ENCODE measurements around the gene PDIA2. TPM values are rescaled to one million over a fixed set of nuclear protein-coding genes. Genes with fewer than 3 reads are reported as not detected.

PDIA2 gene
- total RNA-seq, 1 donor from 2014 or later, result 2.7 TPM

DNA sequence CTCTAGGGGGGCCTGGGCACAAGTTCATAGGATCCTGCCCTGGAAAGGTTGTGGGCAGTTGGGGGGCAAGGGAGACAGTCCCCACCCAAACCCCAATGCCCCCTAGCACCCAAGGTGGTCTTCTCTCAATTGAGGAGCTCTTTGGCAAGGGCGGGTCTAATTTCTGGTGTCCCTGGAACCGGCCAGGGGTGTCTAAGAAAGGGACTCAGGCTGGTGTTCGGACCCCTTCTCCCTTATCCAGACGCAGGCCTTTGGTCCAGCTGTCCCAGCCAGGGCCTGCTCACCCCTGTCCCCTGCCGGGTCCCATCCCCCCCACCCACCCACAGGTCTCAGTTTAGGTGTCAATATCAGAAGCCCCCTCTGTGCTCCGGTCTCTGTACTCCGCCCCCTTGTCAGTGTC, 3.4 kb upstream of the PDIA2 start:
- no peak overlapping the region for H3K27ac Mint-ChIP-seq
- peak overlapping the region; percentile 56 for H3K4me3 Mint-ChIP-seq
- H3K9me3 Mint-ChIP-seq, result no peaks in the 10 kb centered on the region
- no peak for DNase-seq (ENCODE audit: low spot score in 2 of 2, unreplicated experiment in 2 of 2)
- TF ChIP-seq, protein P1, sequence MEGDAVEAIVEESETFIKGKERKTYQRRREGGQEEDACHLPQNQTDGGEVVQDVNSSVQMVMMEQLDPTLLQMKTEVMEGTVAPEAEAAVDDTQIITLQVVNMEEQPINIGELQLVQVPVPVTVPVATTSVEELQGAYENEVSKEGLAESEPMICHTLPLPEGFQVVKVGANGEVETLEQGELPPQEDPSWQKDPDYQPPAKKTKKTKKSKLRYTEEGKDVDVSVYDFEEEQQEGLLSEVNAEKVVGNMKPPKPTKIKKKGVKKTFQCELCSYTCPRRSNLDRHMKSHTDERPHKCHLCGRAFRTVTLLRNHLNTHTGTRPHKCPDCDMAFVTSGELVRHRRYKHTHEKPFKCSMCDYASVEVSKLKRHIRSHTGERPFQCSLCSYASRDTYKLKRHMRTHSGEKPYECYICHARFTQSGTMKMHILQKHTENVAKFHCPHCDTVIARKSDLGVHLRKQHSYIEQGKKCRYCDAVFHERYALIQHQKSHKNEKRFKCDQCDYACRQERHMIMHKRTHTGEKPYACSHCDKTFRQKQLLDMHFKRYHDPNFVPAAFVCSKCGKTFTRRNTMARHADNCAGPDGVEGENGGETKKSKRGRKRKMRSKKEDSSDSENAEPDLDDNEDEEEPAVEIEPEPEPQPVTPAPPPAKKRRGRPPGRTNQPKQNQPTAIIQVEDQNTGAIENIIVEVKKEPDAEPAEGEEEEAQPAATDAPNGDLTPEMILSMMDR (IDR thresholded peaks at IDR 0.05; ENCODE audit: unreplicated experiment), result no peak
- peaks cover 57% of the 10 kb centered on the region for H3K27me3 Mint-ChIP-seq (ENCODE audit: low read depth)
- H3K36me3 Mint-ChIP-seq, result no peaks in the 10 kb centered on the region
- no peaks in the 10 kb centered on the region for H3K4me1 Mint-ChIP-seq

DNA sequence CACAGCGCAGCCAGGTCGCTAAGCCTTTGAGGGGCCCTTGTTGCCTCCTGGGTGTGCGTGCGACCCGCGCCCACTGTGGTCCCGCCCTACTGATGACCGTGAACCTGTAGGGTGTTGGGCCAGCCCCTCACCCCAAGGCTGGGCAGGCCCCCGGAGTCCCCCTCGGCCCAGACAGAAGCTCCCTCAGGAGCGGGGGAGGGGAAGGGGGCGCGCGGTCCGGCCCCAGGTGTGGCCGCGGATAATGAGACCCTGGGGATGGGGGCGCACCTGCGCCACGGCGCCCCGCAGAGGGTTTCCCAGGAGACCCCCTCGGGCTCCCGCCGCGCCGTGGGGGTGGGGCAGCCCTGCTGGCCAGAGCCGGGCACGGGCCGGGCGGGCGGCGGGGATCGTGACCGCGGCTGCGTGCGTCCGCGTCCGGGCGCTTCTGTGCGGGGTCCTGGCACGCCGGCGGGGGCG, 2.9 kb upstream of the PDIA2 start:
- peaks cover 53% of the 10 kb centered on the region for H3K27me3 Mint-ChIP-seq (ENCODE audit: low read depth)
- H3K4me1 Mint-ChIP-seq, result no peaks in the 10 kb centered on the region
- TF ChIP-seq, protein P1 (IDR thresholded peaks at IDR 0.05; ENCODE audit: unreplicated experiment), result no peak
- no peak for DNase-seq (ENCODE audit: low spot score in 2 of 2, unreplicated experiment in 2 of 2)
- no peak overlapping the region for H3K27ac Mint-ChIP-seq
- H3K36me3 Mint-ChIP-seq, result no peaks in the 10 kb centered on the region
- peak overlapping the region; percentile 56 for H3K4me3 Mint-ChIP-seq
- H3K9me3 Mint-ChIP-seq, result no peaks in the 10 kb centered on the region

DNA sequence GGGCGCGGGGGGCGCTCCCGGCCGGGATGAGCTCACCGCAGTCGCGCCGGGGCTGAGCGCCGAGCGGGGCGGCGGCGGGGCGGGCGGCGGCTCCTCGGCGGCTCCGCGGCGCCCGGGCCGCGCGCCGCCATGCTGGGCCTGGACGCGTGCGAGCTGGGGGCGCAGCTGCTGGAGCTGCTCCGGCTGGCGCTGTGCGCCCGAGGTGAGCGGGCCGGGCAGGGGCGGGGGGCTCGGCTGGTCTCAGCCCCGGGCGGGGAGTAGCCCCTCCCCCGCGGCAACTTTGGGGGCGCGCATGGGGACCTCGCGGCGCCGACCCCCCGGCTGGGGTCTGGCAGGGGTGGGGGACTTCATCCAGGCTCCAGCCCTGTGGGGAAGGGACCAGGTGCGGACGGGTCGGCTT, 2.4 kb upstream of the PDIA2 start, which contains the start of gene ARHGDIG:
ARHGDIG (plus strand) TSS at position 40 of the 400 bp plus-strand sequence; CDS start at position 130, 90 bp downstream.
- H3K9me3 Mint-ChIP-seq, result no peaks in the 10 kb centered on the region
- H3K36me3 Mint-ChIP-seq, result no peaks in the 10 kb centered on the region
- no peaks in the 10 kb centered on the region for H3K4me1 Mint-ChIP-seq
- no peak for DNase-seq (ENCODE audit: low spot score in 2 of 2, unreplicated experiment in 2 of 2)
- peak within 1 kb of the TSS; percentile 62 for H3K4me3 Mint-ChIP-seq
- peaks cover 50% of the 10 kb centered on the region for H3K27me3 Mint-ChIP-seq (ENCODE audit: low read depth)
- TF ChIP-seq, protein P1 (IDR thresholded peaks at IDR 0.05; ENCODE audit: unreplicated experiment), result no peak
- H3K27ac Mint-ChIP-seq, result no peak within 1 kb of the TSS

DNA sequence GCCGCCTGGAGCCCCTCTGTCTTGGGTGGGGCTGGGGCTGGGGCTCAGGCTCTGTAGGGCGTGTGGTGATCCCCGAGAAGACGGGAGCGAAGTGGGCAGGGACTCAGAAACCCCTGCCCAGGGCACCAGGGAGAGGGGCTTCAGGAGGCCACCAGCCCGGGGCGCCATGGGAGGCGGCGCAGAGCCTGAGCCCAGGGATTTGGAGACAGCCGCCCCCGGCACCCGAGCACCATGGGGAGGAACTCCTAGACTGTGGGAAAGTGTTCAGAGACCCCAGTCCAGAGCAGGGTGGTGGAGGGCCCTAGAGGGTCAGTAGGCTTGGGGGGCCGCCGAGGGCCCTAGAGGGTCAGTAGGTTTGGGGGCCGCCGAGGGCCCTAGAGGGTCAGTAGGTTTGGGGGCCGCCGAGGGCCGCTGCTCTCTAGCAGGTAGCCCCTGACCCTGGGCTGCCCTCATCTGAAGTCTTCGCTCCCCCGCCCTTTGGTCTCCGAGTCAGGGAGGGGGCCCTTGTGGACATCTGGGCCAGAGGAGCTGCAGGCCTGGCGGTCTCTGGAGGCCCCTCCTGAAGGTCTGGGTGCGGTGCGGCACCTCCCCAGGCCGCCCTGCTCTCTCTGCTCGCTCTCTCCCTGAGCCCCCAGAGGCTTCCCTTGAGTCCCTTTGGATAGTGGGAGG, 1.8 kb upstream of the PDIA2 start:
- peaks cover 49% of the 10 kb centered on the region for H3K27me3 Mint-ChIP-seq (ENCODE audit: low read depth)
- TF ChIP-seq, protein P1 (IDR thresholded peaks at IDR 0.05; ENCODE audit: unreplicated experiment), result no peak
- H3K4me1 Mint-ChIP-seq, result no peaks in the 10 kb centered on the region
- H3K4me3 Mint-ChIP-seq, result peak overlapping the region; percentile 62
- no peaks in the 10 kb centered on the region for H3K9me3 Mint-ChIP-seq
- no peak overlapping the region for H3K27ac Mint-ChIP-seq
- no peaks in the 10 kb centered on the region for H3K36me3 Mint-ChIP-seq
- no peak for DNase-seq (ENCODE audit: low spot score in 2 of 2, unreplicated experiment in 2 of 2)

DNA sequence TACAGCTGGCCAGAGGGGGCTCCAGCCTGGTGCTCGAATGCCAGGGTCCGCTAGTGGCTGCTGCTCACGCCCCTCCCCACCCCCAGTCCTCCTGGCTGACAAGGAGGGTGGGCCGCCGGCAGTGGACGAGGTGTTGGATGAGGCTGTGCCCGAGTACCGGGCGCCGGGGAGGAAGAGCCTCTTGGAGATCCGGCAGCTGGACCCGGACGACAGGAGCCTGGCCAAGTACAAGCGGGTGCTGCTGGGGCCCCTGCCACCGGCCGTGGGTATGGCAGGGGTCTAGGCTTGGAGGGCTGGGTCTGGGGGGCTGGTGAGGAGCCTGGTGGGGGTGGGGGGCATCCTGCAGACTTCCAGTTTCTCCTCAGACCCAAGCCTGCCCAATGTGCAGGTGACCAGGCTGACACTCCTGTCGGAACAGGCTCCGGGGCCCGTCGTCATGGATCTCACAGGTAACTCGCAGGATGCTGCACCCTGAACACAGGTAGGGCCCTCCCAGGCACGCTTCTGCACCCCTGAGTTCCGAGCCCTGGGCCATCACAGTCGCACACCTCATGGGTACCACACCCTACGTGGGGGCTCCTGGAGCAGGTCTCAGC, 1.2 kb upstream of the PDIA2 start:
- Mint-ChIP-seq H3K27me3 (ENCODE audit: low read depth) (peaks cover 42% of the 10 kb centered on the region), H3K4me3 (no peak overlapping the region), H3K36me3 (peaks cover 3% of the 10 kb centered on the region), H3K4me1 (no peaks in the 10 kb centered on the region), H3K9me3 (no peaks in the 10 kb centered on the region), H3K27ac (no peak overlapping the region)
- DNase-seq (ENCODE audit: low spot score in 2 of 2, unreplicated experiment in 2 of 2), result no peak
- TF ChIP-seq, protein P1 (IDR thresholded peaks at IDR 0.05; ENCODE audit: unreplicated experiment), result no peak
